Skeletal muscle tissue (tissue), 4 donors: Measurements from ENCODE around the gene DHRS11. TPM values are rescaled to one million over a fixed set of nuclear protein-coding genes. Genes with fewer than 3 reads are reported as not detected.

ENCODE experiments used
- H3K27ac ChIP-seq: one replicate; pipeline ENCODE4 v1.7.0; 2013; ENCODE audit warnings: mild to moderate bottlenecking, low read depth, low read length, inconsistent platforms
- H3K27me3 ChIP-seq, 3 donors: one replicate each; pipeline ENCODE4 v1.7.0; 2013; ENCODE audit warnings: low read length in 3 of 3; ENCODE audit not compliant: control insufficient read depth in 3 of 3, insufficient read depth in 3 of 3
- H3K36me3 ChIP-seq, 3 donors: one replicate each; pipeline ENCODE4 v1.7.0; 2013; ENCODE audit warnings: low read length in 3 of 3; ENCODE audit not compliant: control insufficient read depth in 3 of 3, insufficient read depth in 3 of 3
- H3K4me1 ChIP-seq, 3 donors: one replicate each; pipeline ENCODE4 v1.7.0; 2013; ENCODE audit warnings: low read length in 3 of 3, mild to moderate bottlenecking in 3 of 3; ENCODE audit not compliant: control insufficient read depth in 3 of 3, insufficient read depth in 3 of 3
- H3K4me3 ChIP-seq, 3 donors: one replicate each; pipeline ENCODE4 v1.7.0; 2013; ENCODE audit warnings: low read length in 3 of 3
- H3K9ac ChIP-seq, 3 donors: one replicate each; pipeline ENCODE4 v1.7.0; 2013; ENCODE audit warnings: low read length in 3 of 3, mild to moderate bottlenecking in 3 of 3, moderate library complexity in 2 of 3, low read depth in 1 of 3
- H3K9me3 ChIP-seq, 3 donors: one replicate each; pipeline ENCODE4 v1.7.0; 2013; ENCODE audit warnings: low read length in 3 of 3; ENCODE audit not compliant: control insufficient read depth in 3 of 3
- total RNA-seq: library from RNA; depleted of rRNA; stranded (reverse); fragments of >200 nt; gene quantifications from one replicate; pipeline ENCODE4 v1.2.3, GENCODE V29; 2014
- donor health status: Osteomylitis.

The DHRS11 gene
- total RNA-seq, 1 donor from 2014 or later, result 4.2 TPM

DNA sequence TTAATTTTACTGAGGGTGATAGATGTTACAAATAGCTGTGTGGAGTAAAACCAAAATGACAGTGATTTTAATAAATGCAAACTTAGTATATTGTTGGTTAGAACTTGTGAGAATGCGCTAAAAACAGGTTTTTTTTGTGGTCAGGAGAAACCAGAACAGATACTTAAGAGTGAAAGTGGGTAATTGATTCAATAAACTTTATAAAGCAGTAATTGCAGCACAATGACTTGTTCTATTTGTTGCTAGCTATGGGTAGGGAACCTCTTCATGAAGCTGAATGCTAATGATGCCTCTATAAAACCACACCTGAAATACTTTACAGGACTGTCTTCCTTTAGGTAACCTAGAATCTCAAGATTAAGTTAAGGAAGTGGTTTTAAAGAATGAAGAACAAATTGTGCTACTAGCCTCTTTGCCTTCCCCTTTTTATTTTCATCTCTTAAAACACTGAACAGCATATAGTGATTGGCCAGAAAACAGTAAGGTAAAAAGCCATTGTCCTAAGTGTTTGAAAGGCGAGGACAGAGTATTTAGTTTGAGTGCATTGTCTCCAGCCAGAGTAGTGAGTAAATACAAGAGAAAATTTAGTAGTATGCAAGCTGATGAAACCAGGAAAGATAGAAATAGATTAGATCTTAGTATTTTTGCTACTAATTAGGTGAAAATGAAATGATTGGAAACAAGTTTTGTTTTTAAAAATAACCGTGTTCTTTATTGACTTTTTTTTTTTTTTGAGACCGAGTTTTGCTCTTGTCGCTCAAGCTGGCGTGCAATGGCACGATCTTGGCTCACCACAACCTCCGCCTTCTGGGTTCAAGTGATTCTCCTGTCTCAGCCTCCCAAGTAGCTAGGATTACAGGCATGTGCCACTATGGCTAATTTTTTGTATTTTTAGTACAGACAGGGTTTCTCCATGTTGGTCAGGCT lies 40.9 kb upstream of the DHRS11 start:
- Histone ChIP-seq H3K27me3 (no peaks in the 10 kb centered on the region), H3K9ac (no peak overlapping the region), H3K9me3 (no peaks in the 10 kb centered on the region), H3K27ac (no peak overlapping the region), H3K36me3 (peaks cover 2 to 5% (median 5%) of the 10 kb centered on the region in 3 donors), H3K4me3 (no peak overlapping the region), H3K4me1 (peaks cover 24 to 26% (median 25%) of the 10 kb centered on the region in 3 donors)

DNA sequence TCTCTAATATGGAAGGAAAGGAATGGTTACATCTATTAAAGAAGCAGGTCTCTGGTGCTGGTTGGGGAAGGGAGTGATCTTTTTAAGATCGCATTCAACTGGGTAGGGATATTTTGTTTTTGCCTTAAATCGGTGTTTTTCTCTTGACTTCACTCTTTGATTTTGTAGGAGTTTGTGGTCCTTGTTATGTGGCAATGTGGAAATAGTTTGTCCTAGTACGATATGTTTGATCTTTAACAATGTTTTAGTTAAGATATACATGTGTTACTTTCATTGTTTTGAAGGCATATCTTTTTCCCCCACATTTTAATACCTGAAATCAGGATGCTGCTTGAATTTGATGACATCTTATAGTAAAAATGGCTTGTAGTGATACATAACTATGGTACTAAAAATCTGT lies 38.2 kb upstream of the DHRS11 start:
- H3K4me1 ChIP-seq, result no peaks in the 10 kb centered on the region
- H3K9me3 ChIP-seq, result no peaks in the 10 kb centered on the region

GRCh38 chr17:36566081-36566480 lies 25.6 kb upstream of the DHRS11 start:
- Histone ChIP-seq H3K4me1 (no peaks in the 10 kb centered on the region), H3K27me3 (no peaks in the 10 kb centered on the region), H3K9ac (no peak overlapping the region), H3K36me3 (peaks cover 19 to 45% (median 39%) of the 10 kb centered on the region in 3 donors), H3K4me3 (no peak overlapping the region), H3K9me3 (no peaks in the 10 kb centered on the region), H3K27ac (no peak overlapping the region)

More for the DNA sequence above, 38.2 kb upstream of the DHRS11 start:
- no peak overlapping the region for H3K9ac ChIP-seq
- peaks cover 8 to 25% (median 14%) of the 10 kb centered on the region in 3 donors for H3K36me3 ChIP-seq
- H3K27ac ChIP-seq, result no peak overlapping the region
- no peak overlapping the region for H3K4me3 ChIP-seq
- no peaks in the 10 kb centered on the region for H3K27me3 ChIP-seq

DNA sequence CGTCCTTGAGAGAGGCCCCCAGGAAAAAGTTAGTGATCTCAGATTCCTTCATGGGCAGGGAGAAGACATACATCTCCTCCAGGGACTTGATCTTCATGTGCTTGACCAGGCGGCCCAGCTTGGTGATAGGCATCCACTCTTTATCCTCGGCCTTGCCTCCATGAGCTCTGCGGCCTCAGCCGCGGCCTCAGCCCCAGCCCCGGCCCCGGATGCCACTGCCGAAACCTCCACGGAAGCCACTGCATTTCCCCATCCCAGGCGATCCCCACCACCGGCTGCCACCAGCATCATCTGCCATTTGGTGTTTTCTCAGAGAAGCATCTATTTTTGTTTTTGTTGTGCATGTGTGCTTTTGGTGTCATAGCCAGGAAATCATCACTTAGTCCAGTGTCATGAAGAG lies 16.7 kb upstream of the DHRS11 start:
- Histone ChIP-seq H3K4me3 (no peak overlapping the region), H3K27me3 (no peaks in the 10 kb centered on the region), H3K4me1 (no peaks in the 10 kb centered on the region), H3K27ac (no peak overlapping the region), H3K9ac (no peak overlapping the region), H3K36me3 (peaks cover 17 to 43% (median 37%) of the 10 kb centered on the region in 3 donors), H3K9me3 (no peaks in the 10 kb centered on the region)

GRCh38 chr17:36576793-36577192 lies 14.9 kb upstream of the DHRS11 start:
- no peaks in the 10 kb centered on the region for H3K27me3 ChIP-seq
- H3K27ac ChIP-seq, result no peak overlapping the region
- H3K9ac ChIP-seq, result no peak overlapping the region
- no peak overlapping the region for H3K4me3 ChIP-seq
- no peaks in the 10 kb centered on the region for H3K4me1 ChIP-seq
- H3K9me3 ChIP-seq, result no peaks in the 10 kb centered on the region
- peaks cover 21 to 41% (median 38%) of the 10 kb centered on the region in 3 donors for H3K36me3 ChIP-seq

GRCh38 chr17:36578671-36579070 lies 13.0 kb upstream of the DHRS11 start:
- Histone ChIP-seq H3K4me1 (no peaks in the 10 kb centered on the region), H3K9ac (no peak overlapping the region), H3K27ac (no peak overlapping the region), H3K4me3 (no peak overlapping the region), H3K27me3 (no peaks in the 10 kb centered on the region), H3K9me3 (no peaks in the 10 kb centered on the region), H3K36me3 (peaks cover 24 to 45% (median 41%) of the 10 kb centered on the region in 3 donors)

- H3K36me3 ChIP-seq, result peaks cover 33 to 63% (median 47%) of the 10 kb centered on the region in 3 donors
- no peak overlapping the region for H3K27ac ChIP-seq
- H3K27me3 ChIP-seq, result no peaks in the 10 kb centered on the region
- no peaks in the 10 kb centered on the region for H3K9me3 ChIP-seq
- no peak overlapping the region for H3K4me3 ChIP-seq
- no peak overlapping the region for H3K9ac ChIP-seq
- H3K4me1 ChIP-seq, result no peaks in the 10 kb centered on the region
Observed at GRCh38 chr17:36583787-36584186, 7.9 kb upstream of the DHRS11 start.

GRCh38 chr17:36586138-36586537 lies 5.5 kb upstream of the DHRS11 start:
- Histone ChIP-seq H3K36me3 (peaks cover 18 to 54% (median 40%) of the 10 kb centered on the region in 3 donors), H3K9me3 (no peaks in the 10 kb centered on the region), H3K4me1 (peaks cover 1 to 3% (median 2%) of the 10 kb centered on the region in 3 donors)

GRCh38 chr17:36590082-36590481 lies 1.6 kb upstream of the DHRS11 start:
- H3K9me3 ChIP-seq, result no peaks in the 10 kb centered on the region
- H3K36me3 ChIP-seq, result peaks cover 10 to 29% (median 27%) of the 10 kb centered on the region in 3 donors
- no peaks in the 10 kb centered on the region for H3K27me3 ChIP-seq
- no peak overlapping the region for H3K4me3 ChIP-seq
- peaks cover 19 to 24% (median 23%) of the 10 kb centered on the region in 3 donors for H3K4me1 ChIP-seq
- H3K27ac ChIP-seq, result no peak overlapping the region
- no peak overlapping the region for H3K9ac ChIP-seq

More at GRCh38 chr17:36586138-36586537, 5.5 kb upstream of the DHRS11 start:
- Histone ChIP-seq H3K27ac (no peak overlapping the region), H3K9ac (no peak overlapping the region), H3K27me3 (no peaks in the 10 kb centered on the region), H3K4me3 (no peak overlapping the region)

- Histone ChIP-seq H3K9me3 (no peaks in the 10 kb centered on the region), H3K9ac (peak overlapping the region; percentile 69 to 89 (median 76)), H3K4me3 (peak overlapping the region; percentile 75 to 85 (median 82)), H3K27me3 (no peaks in the 10 kb centered on the region), H3K27ac (peak overlapping the region; percentile 30), H3K4me1 (peaks cover 19 to 24% (median 23%) of the 10 kb centered on the region in 3 donors), H3K36me3 (peaks cover 5 to 14% (median 12%) of the 10 kb centered on the region in 3 donors)
Observed at GRCh38 chr17:36592316-36592715, 637 bp downstream of the DHRS11 start.
